ENCODE measurements around the gene MTHFSD. TPM values are rescaled to one million over a fixed set of nuclear protein-coding genes. Genes with fewer than 3 reads are reported as not detected.

Gene MTHFSD
- polyA plus RNA-seq, 3 donors from 2014 or later: 7.9 to 15.5 (median 12.3) TPM

GRCh38 chr16:86570558-86571529, 15.8 kb upstream of the MTHFSD start:
- H3K27ac Mint-ChIP-seq: no peak overlapping the region
- H3K4me3 Mint-ChIP-seq: no peak overlapping the region
- H3K36me3 Mint-ChIP-seq: no peaks in the 10 kb centered on the region
- DNase-seq: no peak
- no peaks in the 10 kb centered on the region for H3K9me3 Mint-ChIP-seq
- H3K27me3 Mint-ChIP-seq (ENCODE audit: low read depth in 3 of 3): peaks cover 9 to 51% (median 29%) of the 10 kb centered on the region in 3 donors
- peaks cover 0 to 5% of the 10 kb centered on the region in 2 donors for H3K4me1 Mint-ChIP-seq

- no peak overlapping the region for H3K27ac Mint-ChIP-seq
- no peaks in the 10 kb centered on the region for H3K4me1 Mint-ChIP-seq
- no peak for DNase-seq
- no peaks in the 10 kb centered on the region for H3K9me3 Mint-ChIP-seq
- peaks cover 11 to 51% (median 36%) of the 10 kb centered on the region in 3 donors for H3K27me3 Mint-ChIP-seq (ENCODE audit: low read depth in 3 of 3)
- no peak overlapping the region for H3K4me3 Mint-ChIP-seq
- no peaks in the 10 kb centered on the region for H3K36me3 Mint-ChIP-seq
These were observed 14.8 kb upstream of the MTHFSD start for GRCh38 chr16:86569701-86570447.

GRCh38 chr16:86568677-86569623, 13.9 kb upstream of the MTHFSD start:
- peaks cover 14 to 50% (median 40%) of the 10 kb centered on the region in 3 donors for H3K27me3 Mint-ChIP-seq (ENCODE audit: low read depth in 3 of 3)
- no peak for DNase-seq
- no peaks in the 10 kb centered on the region for H3K9me3 Mint-ChIP-seq
- no peaks in the 10 kb centered on the region for H3K36me3 Mint-ChIP-seq
- H3K4me1 Mint-ChIP-seq: peaks cover 4 to 9% of the 10 kb centered on the region in 2 donors
- no peak overlapping the region for H3K27ac Mint-ChIP-seq
- peak overlapping the region in 1 of 5 donors; percentile 13 for H3K4me3 Mint-ChIP-seq

GRCh38 chr16:86567701-86568581, 12.9 kb upstream of the MTHFSD start:
- no peaks in the 10 kb centered on the region for H3K36me3 Mint-ChIP-seq
- no peak for DNase-seq
- no peaks in the 10 kb centered on the region for H3K9me3 Mint-ChIP-seq
- peaks cover 17 to 48% (median 38%) of the 10 kb centered on the region in 3 donors for H3K27me3 Mint-ChIP-seq (ENCODE audit: low read depth in 3 of 3)
- no peak overlapping the region for H3K27ac Mint-ChIP-seq
- H3K4me1 Mint-ChIP-seq: peaks cover 7 to 15% of the 10 kb centered on the region in 2 donors
- peak overlapping the region in 1 of 5 donors; percentile 23 for H3K4me3 Mint-ChIP-seq

- no peak overlapping the region for H3K27ac Mint-ChIP-seq
- no peaks in the 10 kb centered on the region for H3K9me3 Mint-ChIP-seq
- H3K27me3 Mint-ChIP-seq (ENCODE audit: low read depth in 3 of 3): peaks cover 17 to 48% (median 33%) of the 10 kb centered on the region in 3 donors
- H3K36me3 Mint-ChIP-seq: no peaks in the 10 kb centered on the region
- peaks cover 7 to 15% of the 10 kb centered on the region in 2 donors for H3K4me1 Mint-ChIP-seq
- DNase-seq: no peak
- H3K4me3 Mint-ChIP-seq: peak overlapping the region in 1 of 5 donors; percentile 23
These were observed 12.1 kb upstream of the MTHFSD start for GRCh38 chr16:86566966-86567700.

- H3K4me1 Mint-ChIP-seq: peaks cover 7 to 15% of the 10 kb centered on the region in 2 donors
- peaks cover 17 to 47% (median 34%) of the 10 kb centered on the region in 3 donors for H3K27me3 Mint-ChIP-seq (ENCODE audit: low read depth in 3 of 3)
- H3K4me3 Mint-ChIP-seq: peak within 1 kb of the TSS in 1 of 5 donors; percentile 23
- no peaks in the 10 kb centered on the region for H3K9me3 Mint-ChIP-seq
- H3K36me3 Mint-ChIP-seq: no peaks in the 10 kb centered on the region
- no peak for DNase-seq
- no peak within 1 kb of the TSS for H3K27ac Mint-ChIP-seq
These were observed 11.5 kb upstream of the MTHFSD start, which contains the start of gene FOXC2 for GRCh38 chr16:86566601-86566965. TSS of gene FOXC2 (plus strand) at chr16:86566829. CDS start at chr16:86567336, 507 bp downstream.

GRCh38 chr16:86565644-86566511, 10.8 kb upstream of the MTHFSD start:
- Mint-ChIP-seq H3K4me1 (peaks cover 7 to 15% of the 10 kb centered on the region in 2 donors), H3K36me3 (no peaks in the 10 kb centered on the region), H3K27me3 (ENCODE audit: low read depth in 3 of 3) (peaks cover 17 to 42% (median 32%) of the 10 kb centered on the region in 3 donors), H3K4me3 (no peak overlapping the region), H3K27ac (no peak overlapping the region), H3K9me3 (no peaks in the 10 kb centered on the region)
- DNase-seq: no peak

- Mint-ChIP-seq H3K9me3 (no peaks in the 10 kb centered on the region), H3K27me3 (ENCODE audit: low read depth in 3 of 3) (peaks cover 16 to 38% (median 27%) of the 10 kb centered on the region in 3 donors), H3K27ac (no peak overlapping the region), H3K36me3 (no peaks in the 10 kb centered on the region), H3K4me1 (peaks cover 7 to 15% of the 10 kb centered on the region in 2 donors), H3K4me3 (no peak overlapping the region)
- DNase-seq: no peak
These were observed 10.2 kb upstream of the MTHFSD start for GRCh38 chr16:86565181-86565631.

GRCh38 chr16:86563469-86564345, 8.7 kb upstream of the MTHFSD start:
- H3K4me1 Mint-ChIP-seq: peaks cover 7 to 15% of the 10 kb centered on the region in 2 donors
- peak; percentile 76 to 81 (median 77) for DNase-seq
- no peak overlapping the region for H3K27ac Mint-ChIP-seq
- H3K9me3 Mint-ChIP-seq: no peaks in the 10 kb centered on the region
- H3K27me3 Mint-ChIP-seq (ENCODE audit: low read depth in 3 of 3): peaks cover 13 to 27% (median 21%) of the 10 kb centered on the region in 3 donors
- peak overlapping the region; percentile 57 to 78 (median 64) for H3K4me3 Mint-ChIP-seq
- no peaks in the 10 kb centered on the region for H3K36me3 Mint-ChIP-seq

- Mint-ChIP-seq H3K36me3 (no peaks in the 10 kb centered on the region), H3K9me3 (no peaks in the 10 kb centered on the region), H3K27ac (no peak overlapping the region), H3K27me3 (ENCODE audit: low read depth in 3 of 3) (peaks cover 13 to 23% (median 21%) of the 10 kb centered on the region in 3 donors), H3K4me3 (no peak overlapping the region), H3K4me1 (peaks cover 7 to 15% of the 10 kb centered on the region in 2 donors)
- no peak for DNase-seq
These were observed 7.3 kb upstream of the MTHFSD start for GRCh38 chr16:86562356-86562755.

Measured in immature natural killer cell (primary cell).